MM.1S (cell line): ENCODE measurements around the gene CLEC2B.

Experiments
- CTCF ChIP-seq: fragments of 300-600 bp; sonication (generic); IDR thresholded peaks from 2 replicates; pipeline ENCODE4 v1.5.1; 2016; ENCODE audit warnings: antibody characterized with exemption, low read length, mixed read lengths
- EZH2 ChIP-seq: fragments of 300-600 bp; sonication (generic); optimal IDR thresholded peaks from 2 replicates; pipeline ENCODE3; 2017; ENCODE audit warnings: low read depth, mild to moderate bottlenecking, antibody characterized with exemption, low read length, mixed read lengths
- EZH2phosphoT487 ChIP-seq: fragments of 300-600 bp; sonication (generic); IDR thresholded peaks from 2 replicates; pipeline ENCODE4 v1.6.1; 2018; ENCODE audit warnings: antibody characterized with exemption, low read length

- no peak for TF ChIP-seq CTCF
- TF ChIP-seq EZH2: no peak
- no peak for TF ChIP-seq EZH2phosphoT487
These were observed 12.1 kb upstream of the CLEC2B start, which contains the start of gene KLRF2 for GRCh38 chr12:9881246-9881645.
